ENCODE data around the gene RAD52.
"Not testable (repeated sequence)": the region's sequence is repeated elsewhere in the genome, so short reads cannot be mapped to it uniquely, and the experiment has no call there.

RAD52 gene

GRCh38 chr12:966724-967123, 17.2 kb upstream of the RAD52 start:
- no peak for DNase-seq

- DNase-seq = no peak
Measured at GRCh38 chr12:958588-959123, 9.2 kb upstream of the RAD52 start.

- DNase-seq = no peak
Measured at GRCh38 chr12:955939-956338, 6.4 kb upstream of the RAD52 start.

- no peak for DNase-seq
Measured at GRCh38 chr12:954741-955140, 5.2 kb upstream of the RAD52 start.

GRCh38 chr12:953776-954175, 4.3 kb upstream of the RAD52 start:
- DNase-seq = no peak

- DNase-seq = no peak
Measured at GRCh38 chr12:951176-951575, 1.7 kb upstream of the RAD52 start.

- DNase-seq = no peak
Measured at GRCh38 chr12:948238-948637, 1.3 kb downstream of the RAD52 start.

GRCh38 chr12:946631-947030, 2.9 kb downstream of the RAD52 start:
- DNase-seq = no peak

- DNase-seq = no peak
Measured at GRCh38 chr12:946212-946611, 3.3 kb downstream of the RAD52 start.

- DNase-seq = no peak
Measured at GRCh38 chr12:944211-944610, 5.3 kb downstream of the RAD52 start.

GRCh38 chr12:943051-943450, 6.4 kb downstream of the RAD52 start:
- DNase-seq = no peak

- DNase-seq = no peak
Measured at GRCh38 chr12:938810-939209, 10.7 kb downstream of the RAD52 start.

- no peak for DNase-seq
Measured at GRCh38 chr12:936377-937345, 12.8 kb downstream of the RAD52 start.

GRCh38 chr12:935891-936290, 13.6 kb downstream of the RAD52 start:
- DNase-seq = not testable (repeated sequence)

GRCh38 chr12:931591-931990, 17.9 kb downstream of the RAD52 start:
- no peak for DNase-seq

GRCh38 chr12:931060-931459, 18.4 kb downstream of the RAD52 start:
- no peak for DNase-seq

GRCh38 chr12:926641-927040, 22.9 kb downstream of the RAD52 start:
- DNase-seq = no peak

- DNase-seq = no peak
Measured at GRCh38 chr12:922285-922684, 27.2 kb downstream of the RAD52 start.

GRCh38 chr12:920676-921075, 28.8 kb downstream of the RAD52 start:
- DNase-seq = no peak

GRCh38 chr12:916712-917445, 32.6 kb downstream of the RAD52 start:
- DNase-seq = no peak

GRCh38 chr12:916240-916639, 33.3 kb downstream of the RAD52 start:
- no peak for DNase-seq

GRCh38 chr12:915090-915489, 34.4 kb downstream of the RAD52 start:
- no peak for DNase-seq

- no peak for DNase-seq
Measured at GRCh38 chr12:913919-914698, 35.4 kb downstream of the RAD52 start.
